ENCODE results near the gene AAMDC.
"Not testable (repeated sequence)": the region's sequence is repeated elsewhere in the genome, so short reads cannot be mapped to it uniquely, and the experiment has no call there.

- TF ChIP-seq CTCF, POLR2AphosphoS5 (IDR thresholded peaks at IDR 0.05): not testable (repeated sequence)
These were observed 69.2 kb downstream of the AAMDC start for GRCh38 chr11:77890100-77890614.

Data from suprapubic skin (tissue), 3 donors.